GM13976 (cell line): ENCODE results near the gene FRRS1L.

Source experiments
- DNase-seq: peaks from one replicate; pipeline ENCODE4 v3.0.0; 2012; ENCODE audit warnings: low spot score
- in situ Hi-C: fragments of 300-500 bp; cut with MboI; formaldehyde crosslinking; loops from one replicate; pipeline ENCODE4 v1.12.0; 2022; ENCODE audit warnings: low sequenced_read_pairs, mixed read lengths, inconsistent platforms; ENCODE audit not compliant: unreplicated experiment
- TF ChIP-seq, protein P1 (sequence below): IDR thresholded peaks from 2 replicates; pipeline ENCODE4 v1.5.1; 2012; ENCODE audit warnings: borderline replicate concordance, mild to moderate bottlenecking; ENCODE audit not compliant: insufficient read depth; ENCODE audit errors: extremely low read depth, missing control alignments, control extremely low read depth

Gene FRRS1L

DNA sequence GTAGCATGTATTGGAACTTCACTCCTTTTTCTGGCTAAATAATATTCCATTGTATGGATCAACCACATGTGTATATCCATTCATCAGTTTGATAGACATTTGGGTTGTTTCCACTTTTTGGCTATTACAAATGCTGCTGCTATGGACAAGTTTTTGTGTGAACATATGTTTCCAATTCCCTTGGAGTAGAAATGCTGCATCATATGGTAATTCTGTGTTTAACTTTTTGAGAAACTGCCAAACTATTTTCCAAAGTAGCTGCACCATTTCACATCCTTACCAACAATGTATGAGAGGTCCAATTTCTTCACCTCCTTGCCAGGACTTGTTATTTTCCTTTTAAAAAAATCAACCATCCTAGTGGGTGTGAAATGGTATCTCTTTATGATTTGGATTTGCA is 8.4 kb downstream of the FRRS1L start:
- TF ChIP-seq, protein P1, sequence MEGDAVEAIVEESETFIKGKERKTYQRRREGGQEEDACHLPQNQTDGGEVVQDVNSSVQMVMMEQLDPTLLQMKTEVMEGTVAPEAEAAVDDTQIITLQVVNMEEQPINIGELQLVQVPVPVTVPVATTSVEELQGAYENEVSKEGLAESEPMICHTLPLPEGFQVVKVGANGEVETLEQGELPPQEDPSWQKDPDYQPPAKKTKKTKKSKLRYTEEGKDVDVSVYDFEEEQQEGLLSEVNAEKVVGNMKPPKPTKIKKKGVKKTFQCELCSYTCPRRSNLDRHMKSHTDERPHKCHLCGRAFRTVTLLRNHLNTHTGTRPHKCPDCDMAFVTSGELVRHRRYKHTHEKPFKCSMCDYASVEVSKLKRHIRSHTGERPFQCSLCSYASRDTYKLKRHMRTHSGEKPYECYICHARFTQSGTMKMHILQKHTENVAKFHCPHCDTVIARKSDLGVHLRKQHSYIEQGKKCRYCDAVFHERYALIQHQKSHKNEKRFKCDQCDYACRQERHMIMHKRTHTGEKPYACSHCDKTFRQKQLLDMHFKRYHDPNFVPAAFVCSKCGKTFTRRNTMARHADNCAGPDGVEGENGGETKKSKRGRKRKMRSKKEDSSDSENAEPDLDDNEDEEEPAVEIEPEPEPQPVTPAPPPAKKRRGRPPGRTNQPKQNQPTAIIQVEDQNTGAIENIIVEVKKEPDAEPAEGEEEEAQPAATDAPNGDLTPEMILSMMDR: no peak
- in situ Hi-C loops: no loop called here
- DNase-seq: no peak

DNA sequence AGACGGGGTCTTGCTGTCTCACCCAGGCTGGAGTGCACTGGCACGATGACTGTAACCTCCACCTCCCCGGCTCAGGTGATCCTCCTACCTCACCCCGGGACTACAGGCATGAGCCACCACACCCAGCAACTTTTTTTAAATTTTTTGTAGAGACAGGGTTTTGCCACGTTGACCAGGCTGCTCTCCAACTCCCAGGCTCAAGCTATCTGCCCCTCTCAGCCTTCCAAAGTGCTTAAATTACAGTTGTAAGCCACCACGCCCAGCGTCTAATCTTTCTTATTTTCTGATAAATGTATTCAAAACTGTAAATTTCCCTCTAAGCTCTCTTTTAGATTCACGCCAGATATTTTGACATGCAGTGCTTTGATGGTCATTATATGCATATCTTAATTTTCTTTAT is 10.3 kb downstream of the FRRS1L start:
- no peak for DNase-seq
- in situ Hi-C loops: no loop called here
- TF ChIP-seq, protein P1: no peak

DNA sequence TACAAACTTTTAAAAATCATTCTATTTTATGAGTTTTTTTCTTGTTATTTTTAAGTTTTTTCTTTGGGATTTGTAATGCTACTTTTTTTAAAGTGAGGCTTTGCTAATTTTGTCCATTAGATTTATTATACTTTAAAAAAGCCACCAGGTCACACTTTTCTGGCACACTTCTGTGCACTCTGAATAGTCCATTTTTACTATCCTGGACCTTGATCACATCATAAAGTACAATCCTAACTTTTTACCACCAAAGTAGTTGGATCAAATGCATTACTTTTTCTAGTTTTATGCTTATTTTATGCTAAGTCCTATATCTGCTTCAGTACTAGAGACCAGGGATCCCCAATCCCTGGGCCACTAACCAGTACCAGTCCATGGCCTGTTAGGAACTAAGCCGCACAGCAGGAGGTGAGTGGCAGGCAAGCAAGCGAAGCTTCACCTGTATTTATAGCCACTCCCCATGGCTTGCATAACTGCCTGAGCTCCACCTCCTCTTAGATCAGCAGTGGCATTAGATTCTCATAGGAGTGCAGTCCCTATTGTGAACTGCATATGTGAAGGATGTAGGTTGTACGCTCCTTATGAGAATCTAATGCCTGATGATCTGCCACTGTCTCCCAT is 16.0 kb downstream of the FRRS1L start:
- TF ChIP-seq, protein P1: no peak
- DNase-seq: no peak
- in situ Hi-C loops: no loop called here

DNA sequence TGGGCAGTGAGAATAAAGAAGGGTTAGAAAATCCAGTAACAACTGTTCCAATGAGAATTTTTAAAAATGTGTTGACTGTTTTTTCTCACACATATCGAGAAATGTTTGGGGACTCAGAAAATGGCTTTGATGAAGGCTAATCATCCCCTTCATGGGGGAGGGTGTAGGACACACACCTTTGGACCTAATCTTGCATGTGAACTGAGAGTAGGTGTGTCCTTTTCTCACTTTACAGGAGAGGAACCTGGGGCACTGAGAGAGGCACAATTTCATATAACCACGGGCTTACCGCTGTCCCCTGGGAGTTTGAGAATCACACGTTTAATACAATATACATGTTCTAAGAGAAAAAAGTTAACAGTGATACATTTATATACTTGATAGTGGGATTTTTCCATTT is 17.3 kb downstream of the FRRS1L start:
- TF ChIP-seq, protein P1: no peak
- in situ Hi-C loops: no loop called here
- DNase-seq: no peak

DNA sequence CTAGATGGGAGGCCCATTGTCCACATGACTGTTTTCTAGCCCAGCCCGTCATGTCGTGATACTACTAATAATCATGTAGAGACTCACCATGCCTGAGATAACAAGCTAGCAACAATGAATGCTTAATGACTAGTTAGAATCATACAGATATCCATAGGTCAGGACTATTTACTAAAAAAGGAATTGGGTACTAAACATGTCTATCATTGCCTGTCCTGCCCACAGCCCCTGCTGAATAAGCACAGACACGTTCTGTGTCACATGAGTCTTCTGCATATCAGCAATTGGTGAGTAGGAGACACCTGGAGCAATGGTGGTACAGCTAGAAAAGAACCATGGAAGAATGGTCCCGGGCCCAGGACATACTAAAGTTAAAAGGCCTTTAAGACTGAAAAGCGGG is 18.0 kb downstream of the FRRS1L start:
- in situ Hi-C loops: no loop called here
- TF ChIP-seq, protein P1: no peak
- no peak for DNase-seq

DNA sequence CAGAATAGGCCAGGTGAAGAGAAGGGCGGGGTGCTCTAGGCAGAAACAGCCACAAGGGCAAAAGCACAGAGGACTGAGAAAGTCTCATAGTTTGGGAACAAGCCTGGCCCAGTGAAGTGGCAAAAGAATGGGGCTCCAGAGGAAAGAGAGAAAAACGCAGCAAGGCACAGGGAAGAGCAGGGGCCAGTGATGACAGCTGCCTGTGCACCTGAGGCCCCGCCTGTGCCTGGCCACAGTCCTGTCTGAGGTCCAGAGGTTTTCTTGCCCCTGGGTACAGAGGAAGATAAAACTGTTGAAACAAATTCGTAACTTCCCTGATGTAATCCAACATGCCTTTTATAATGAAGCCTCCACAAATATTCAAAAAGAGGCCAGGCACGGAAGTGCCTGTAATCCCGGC is 22.0 kb downstream of the FRRS1L start:
- TF ChIP-seq, protein P1: no peak
- in situ Hi-C loops: no loop called here
- DNase-seq: no peak

DNA sequence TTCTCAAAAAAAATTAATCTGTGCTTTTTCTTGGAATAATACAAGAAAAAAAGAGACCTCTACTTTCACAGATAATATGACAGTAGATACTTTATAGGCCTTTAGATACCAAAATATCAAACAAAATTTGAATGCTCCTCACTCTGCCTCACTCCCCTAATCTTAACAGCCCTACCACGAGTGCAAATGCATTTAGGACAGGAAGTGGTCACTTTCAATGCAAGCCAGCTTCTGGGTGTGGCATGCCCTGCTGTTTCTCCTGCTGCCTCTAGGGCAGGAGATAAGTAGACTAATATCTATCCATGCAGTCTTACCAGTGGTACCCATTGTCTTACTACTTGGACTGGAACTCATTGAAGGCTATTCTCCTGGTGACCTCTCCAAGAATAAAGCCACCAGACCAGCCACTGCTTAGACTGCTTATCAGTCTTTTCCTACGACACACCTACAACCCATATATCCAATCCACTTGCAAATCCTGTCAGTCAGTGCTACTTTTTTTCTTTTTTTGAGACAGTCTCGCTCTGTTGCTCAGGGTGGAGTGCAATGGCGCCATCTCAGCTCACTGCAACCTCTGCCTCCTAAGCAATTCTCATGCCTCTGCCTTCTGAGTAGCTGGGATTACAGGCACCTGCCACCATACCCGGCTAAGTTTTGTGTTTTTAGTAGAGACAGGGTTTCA is 23.0 kb downstream of the FRRS1L start:
- DNase-seq: peak; percentile 61
- in situ Hi-C loops: no loop called here
- TF ChIP-seq, protein P1: no peak
